Measurements from ENCODE around the gene CACNA2D4.

Gene CACNA2D4

DNA sequence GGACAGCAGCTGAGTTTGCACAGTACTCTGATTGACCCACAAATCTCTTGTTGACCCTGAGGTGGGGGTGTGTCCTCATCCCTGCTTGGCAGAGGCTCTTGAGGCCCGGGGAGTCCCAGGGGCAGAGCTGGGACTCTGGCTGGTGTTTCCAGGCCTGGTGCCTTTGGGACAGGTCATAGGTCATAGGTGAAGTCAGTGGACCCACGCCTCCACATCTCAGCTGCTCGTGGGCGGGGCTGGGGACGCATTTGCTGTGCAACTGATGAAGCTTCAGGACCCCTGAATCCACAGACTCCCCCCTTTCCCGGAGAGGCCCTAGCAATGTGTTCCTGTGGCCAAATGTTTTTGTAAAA is 408 bp upstream of the CACNA2D4 start:
- Mint-ChIP-seq H3K27ac (no peak overlapping the region), H3K27me3 (ENCODE audit: low read depth) (peaks cover 17% of the 10 kb centered on the region), H3K36me3 (ENCODE audit: low read depth) (no peaks in the 10 kb centered on the region), H3K9me3 (no peaks in the 10 kb centered on the region), H3K4me1 (ENCODE audit: low read depth) (peaks cover 15% of the 10 kb centered on the region), H3K4me3 (no peak overlapping the region)
- peak; percentile 3 for DNase-seq (ENCODE audit: low spot score)

DNA sequence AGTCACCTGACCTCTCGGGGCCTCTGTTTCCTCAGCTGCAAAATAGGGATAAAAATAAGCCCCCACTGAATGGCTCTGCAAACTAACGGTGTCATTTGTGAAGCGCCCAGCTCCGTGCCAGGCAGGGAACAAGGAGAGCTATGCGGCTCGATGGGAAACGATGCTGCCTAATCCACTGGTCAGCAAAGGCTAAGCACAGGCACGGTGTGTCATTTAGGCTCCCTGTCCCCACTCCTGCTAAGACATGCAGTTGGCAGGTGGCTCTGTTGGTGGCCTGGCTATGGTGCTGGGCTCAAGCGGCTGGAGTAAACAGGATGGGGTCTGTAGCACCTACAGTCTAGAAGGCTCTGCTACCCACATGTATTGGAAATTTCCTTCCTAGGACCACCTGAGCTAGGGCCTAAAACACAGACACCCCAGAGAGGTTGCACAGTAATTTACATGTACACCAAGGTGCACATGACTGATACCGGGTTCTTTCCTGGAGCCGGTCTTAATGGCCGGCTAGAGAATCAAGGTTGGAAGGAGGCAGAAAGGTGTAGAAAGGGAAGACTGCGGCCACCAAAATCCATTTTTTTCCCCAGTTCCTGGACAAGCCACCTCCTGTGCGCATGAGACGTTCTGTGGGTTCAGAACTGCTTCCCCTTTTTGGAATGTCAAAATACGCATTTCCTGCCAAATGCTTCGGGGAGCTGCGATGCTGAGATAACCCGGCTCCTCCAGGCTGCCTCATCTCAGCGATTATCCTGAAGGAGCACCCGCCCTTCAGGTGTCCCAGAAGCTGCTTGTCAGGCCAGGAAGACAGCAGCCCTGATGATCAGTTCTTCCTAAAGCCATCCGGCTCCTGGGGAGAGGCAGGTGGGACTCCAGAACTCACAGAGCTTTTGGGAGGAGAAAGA is 1.0 kb downstream of the CACNA2D4 start:
- peak; percentile 2 for DNase-seq (ENCODE audit: low spot score)
- H3K36me3 Mint-ChIP-seq (ENCODE audit: low read depth): no peaks in the 10 kb centered on the region
- no peak overlapping the region for H3K27ac Mint-ChIP-seq
- H3K4me1 Mint-ChIP-seq (ENCODE audit: low read depth): peaks cover 15% of the 10 kb centered on the region
- H3K27me3 Mint-ChIP-seq (ENCODE audit: low read depth): peaks cover 17% of the 10 kb centered on the region
- no peaks in the 10 kb centered on the region for H3K9me3 Mint-ChIP-seq
- H3K4me3 Mint-ChIP-seq: no peak overlapping the region

DNA sequence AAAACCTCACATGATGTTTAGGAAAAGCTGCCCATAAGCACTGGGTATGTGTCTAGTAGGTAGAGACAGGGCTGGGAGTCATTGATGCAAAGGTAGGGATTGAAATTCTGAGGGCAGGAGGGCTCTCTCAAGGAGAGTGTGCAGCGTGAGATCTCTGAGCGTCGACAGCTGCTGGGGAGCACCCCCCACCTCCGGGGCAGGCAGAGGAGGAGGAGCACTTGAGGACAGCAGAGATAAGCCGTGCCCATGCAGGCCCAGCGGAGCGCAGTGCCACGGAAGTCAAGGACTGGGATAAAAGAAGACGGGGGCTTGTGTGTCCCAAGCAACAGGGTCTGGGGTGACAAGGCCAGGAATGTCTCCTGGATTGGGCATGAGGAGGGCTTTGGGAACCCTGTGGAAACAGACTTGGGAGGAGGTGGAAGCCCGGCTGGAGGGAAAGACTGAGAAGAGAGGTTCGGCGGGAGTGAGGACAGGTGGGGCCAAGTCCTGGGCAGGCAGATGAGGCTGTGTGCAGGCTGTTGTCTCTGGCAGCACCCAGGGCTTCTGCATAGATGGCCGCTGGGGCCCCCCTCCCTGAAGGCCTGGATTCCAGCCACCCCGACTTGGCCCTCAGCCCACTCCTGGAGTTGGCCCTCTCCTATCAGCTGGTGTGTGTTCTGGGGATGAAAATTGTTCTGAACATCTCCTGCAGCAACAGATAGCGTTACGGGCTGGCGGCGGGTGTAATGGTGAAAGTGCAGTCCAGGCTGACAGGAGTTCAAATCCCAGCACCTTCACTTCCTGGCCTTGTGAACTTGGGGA is 1.9 kb downstream of the CACNA2D4 start:
- no peaks in the 10 kb centered on the region for H3K9me3 Mint-ChIP-seq
- H3K4me3 Mint-ChIP-seq: peak overlapping the region; percentile 66
- peak overlapping the region; percentile 87 for H3K27ac Mint-ChIP-seq
- peaks cover 16% of the 10 kb centered on the region for H3K4me1 Mint-ChIP-seq (ENCODE audit: low read depth)
- H3K27me3 Mint-ChIP-seq (ENCODE audit: low read depth): peaks cover 17% of the 10 kb centered on the region
- no peak for DNase-seq (ENCODE audit: low spot score)
- H3K36me3 Mint-ChIP-seq (ENCODE audit: low read depth): no peaks in the 10 kb centered on the region

DNA sequence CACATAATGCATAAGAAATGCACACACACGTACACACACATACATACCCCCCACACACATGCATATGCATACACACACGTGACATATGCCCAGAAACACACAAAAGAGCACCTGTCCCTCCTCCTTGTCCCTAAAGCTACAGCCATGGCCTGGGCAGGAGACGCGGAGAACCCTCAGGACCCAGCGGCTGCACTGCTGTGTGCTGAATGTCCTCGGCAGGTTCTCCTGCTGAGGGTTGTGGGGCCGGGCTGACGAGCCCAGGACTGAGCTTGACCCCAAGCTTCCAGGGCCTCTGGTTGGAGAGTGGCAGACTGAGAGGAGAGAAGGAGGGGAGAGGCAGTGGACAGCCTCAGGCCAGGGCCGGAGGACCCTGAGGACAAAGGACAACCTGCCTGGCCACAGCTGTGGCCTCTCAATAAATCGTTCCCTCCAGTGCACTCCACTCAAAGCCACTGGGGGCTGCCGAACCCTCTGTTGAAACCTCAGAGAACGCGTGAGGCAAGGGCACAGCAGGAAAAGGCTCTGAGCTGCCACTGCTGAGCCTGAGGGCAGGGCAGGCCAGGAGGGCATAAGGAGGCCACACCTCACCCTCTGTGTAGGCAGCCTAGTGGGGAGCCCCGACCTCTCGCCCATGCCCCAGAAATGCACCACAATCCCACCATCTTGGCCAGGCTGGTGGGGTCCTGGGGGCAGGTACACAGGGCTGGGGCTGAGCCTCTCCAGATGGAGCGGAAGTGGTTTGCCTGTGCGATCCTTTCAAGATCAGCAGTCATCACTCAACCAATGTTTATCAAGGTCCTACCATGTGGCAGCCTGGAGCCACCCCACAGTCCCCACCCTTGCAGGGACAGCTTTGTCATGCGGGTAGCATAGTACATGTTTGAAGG is 3.1 kb downstream of the CACNA2D4 start:
- H3K27me3 Mint-ChIP-seq (ENCODE audit: low read depth): peaks cover 17% of the 10 kb centered on the region
- no peaks in the 10 kb centered on the region for H3K9me3 Mint-ChIP-seq
- peaks cover 16% of the 10 kb centered on the region for H3K4me1 Mint-ChIP-seq (ENCODE audit: low read depth)
- peak overlapping the region; percentile 66 for H3K4me3 Mint-ChIP-seq
- peak; percentile 13 for DNase-seq (ENCODE audit: low spot score)
- peak overlapping the region; percentile 87 for H3K27ac Mint-ChIP-seq
- no peaks in the 10 kb centered on the region for H3K36me3 Mint-ChIP-seq (ENCODE audit: low read depth)

DNA sequence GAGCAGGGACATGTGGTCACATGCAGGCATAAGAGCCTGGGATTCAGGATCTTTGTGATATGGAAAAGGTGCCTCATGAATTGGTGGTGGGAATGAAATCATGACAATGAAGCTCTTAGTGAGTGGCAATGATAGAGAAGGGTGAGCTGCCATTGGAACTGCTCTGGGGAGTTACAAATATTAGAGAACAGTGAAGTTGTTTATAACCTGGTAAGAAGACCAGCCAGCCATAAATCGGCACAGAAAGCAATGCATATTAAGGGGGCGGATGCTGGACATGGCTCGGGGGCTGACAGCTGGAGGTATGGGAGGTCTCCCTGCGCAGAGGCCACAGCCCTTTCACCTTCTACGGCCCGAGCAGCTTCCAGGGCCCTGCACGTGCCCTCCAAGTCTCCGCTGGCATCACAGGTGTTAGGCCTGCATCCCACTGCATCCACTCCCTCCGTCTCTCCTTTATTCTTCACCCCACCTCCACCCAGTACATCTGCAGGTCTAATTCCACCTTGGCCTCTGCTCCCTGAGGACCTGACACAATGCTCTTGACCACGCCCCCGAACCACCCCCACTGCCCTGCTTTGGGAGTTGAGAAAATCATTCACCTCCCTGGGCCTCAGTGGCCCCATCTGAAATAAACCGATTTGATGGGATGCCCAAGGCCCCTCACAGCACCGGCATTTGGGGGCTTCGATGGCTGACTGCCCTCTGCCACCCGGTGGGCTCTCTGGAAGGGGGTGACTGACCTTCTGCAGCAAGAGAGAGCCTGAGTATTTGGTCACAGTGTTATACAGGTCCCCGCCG is 4.1 kb downstream of the CACNA2D4 start:
- no peak overlapping the region for H3K4me3 Mint-ChIP-seq
- peaks cover 16% of the 10 kb centered on the region for H3K27me3 Mint-ChIP-seq (ENCODE audit: low read depth)
- DNase-seq (ENCODE audit: low spot score): peak; percentile 2
- peaks cover 16% of the 10 kb centered on the region for H3K4me1 Mint-ChIP-seq (ENCODE audit: low read depth)
- H3K27ac Mint-ChIP-seq: peak overlapping the region; percentile 33
- no peaks in the 10 kb centered on the region for H3K36me3 Mint-ChIP-seq (ENCODE audit: low read depth)
- no peaks in the 10 kb centered on the region for H3K9me3 Mint-ChIP-seq

DNA sequence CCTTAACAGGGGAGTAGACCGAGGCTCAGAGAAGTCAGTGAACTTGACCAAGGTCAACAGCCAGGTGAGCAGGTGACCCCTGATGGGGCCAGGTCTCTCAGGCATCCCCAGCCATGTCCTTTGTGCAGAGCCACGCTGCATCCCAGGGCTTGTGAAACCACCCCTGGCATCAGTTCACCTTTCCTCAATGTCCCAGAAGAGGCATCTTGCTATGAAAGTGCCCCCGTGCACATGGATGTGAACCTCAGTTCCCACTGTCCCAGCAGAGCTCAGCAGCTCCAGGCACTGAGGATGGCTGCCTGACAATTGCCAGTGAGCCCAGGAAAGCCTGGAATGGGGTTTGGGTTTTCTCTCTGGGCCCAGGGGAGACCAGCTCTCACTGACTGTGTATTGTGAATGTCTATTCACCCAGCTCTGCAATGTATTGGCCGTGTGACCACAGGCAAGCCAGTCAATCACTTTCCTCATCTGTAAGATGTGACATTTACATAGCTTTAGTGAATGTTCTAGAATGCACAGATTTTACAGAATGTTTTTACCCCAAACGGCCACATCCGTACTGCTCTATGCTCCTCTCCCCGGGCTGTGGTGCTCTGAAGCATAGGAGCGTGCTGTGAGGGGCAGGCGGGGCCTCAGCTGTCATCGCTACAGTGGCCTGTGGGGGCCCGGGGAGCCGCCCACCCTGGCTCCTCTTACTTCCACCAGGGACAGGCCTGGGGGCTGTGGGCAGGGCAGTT is 4.9 kb downstream of the CACNA2D4 start:
- H3K27ac Mint-ChIP-seq: no peak overlapping the region
- DNase-seq (ENCODE audit: low spot score): peak; percentile 2
- H3K36me3 Mint-ChIP-seq (ENCODE audit: low read depth): no peaks in the 10 kb centered on the region
- H3K4me1 Mint-ChIP-seq (ENCODE audit: low read depth): peaks cover 16% of the 10 kb centered on the region
- H3K9me3 Mint-ChIP-seq: no peaks in the 10 kb centered on the region
- H3K4me3 Mint-ChIP-seq: no peak overlapping the region
- peaks cover 13% of the 10 kb centered on the region for H3K27me3 Mint-ChIP-seq (ENCODE audit: low read depth)

DNA sequence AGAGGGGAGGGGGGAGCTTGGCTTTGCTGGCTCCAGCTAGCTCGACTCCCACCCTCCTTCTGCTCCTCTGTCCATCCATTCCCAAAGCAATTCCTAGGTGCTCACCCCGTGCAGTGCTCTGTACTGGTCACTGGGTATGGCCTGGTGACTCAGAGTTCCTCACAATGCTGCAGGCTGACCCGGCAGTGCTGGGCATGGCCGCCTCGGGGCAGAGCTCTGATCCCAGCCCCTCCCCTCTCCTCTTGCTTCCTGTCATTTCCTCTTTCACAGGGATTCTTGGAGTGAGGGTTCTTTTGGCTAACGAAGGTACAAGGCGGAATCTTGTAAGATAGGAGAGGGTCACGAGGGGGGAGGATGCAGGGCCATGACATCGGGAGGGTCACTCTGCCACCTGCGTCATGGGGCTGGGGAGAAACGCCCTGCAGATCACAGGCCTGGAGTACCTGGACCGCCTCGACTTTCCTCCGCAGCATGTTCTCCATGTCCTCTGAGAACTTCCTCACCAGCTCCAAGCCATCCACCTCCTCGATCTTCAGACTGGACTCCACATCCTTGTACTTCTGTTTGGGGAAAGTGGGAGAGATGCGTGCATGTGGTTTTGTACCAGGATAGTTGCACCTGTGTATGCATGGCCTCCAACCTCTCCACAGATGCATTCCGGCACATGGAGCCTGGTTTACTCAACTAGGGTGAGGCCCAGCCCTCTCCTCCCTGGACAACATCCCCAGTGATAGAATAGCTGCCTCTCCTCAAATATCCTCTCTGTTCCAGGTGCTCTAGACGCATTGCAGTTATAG is 5.7 kb downstream of the CACNA2D4 start:
- H3K4me1 Mint-ChIP-seq (ENCODE audit: low read depth): peaks cover 17% of the 10 kb centered on the region
- H3K9me3 Mint-ChIP-seq: no peaks in the 10 kb centered on the region
- no peaks in the 10 kb centered on the region for H3K36me3 Mint-ChIP-seq (ENCODE audit: low read depth)
- no peak overlapping the region for H3K4me3 Mint-ChIP-seq
- peaks cover 13% of the 10 kb centered on the region for H3K27me3 Mint-ChIP-seq (ENCODE audit: low read depth)
- DNase-seq (ENCODE audit: low spot score): peak; percentile 2
- H3K27ac Mint-ChIP-seq: no peak overlapping the region

DNA sequence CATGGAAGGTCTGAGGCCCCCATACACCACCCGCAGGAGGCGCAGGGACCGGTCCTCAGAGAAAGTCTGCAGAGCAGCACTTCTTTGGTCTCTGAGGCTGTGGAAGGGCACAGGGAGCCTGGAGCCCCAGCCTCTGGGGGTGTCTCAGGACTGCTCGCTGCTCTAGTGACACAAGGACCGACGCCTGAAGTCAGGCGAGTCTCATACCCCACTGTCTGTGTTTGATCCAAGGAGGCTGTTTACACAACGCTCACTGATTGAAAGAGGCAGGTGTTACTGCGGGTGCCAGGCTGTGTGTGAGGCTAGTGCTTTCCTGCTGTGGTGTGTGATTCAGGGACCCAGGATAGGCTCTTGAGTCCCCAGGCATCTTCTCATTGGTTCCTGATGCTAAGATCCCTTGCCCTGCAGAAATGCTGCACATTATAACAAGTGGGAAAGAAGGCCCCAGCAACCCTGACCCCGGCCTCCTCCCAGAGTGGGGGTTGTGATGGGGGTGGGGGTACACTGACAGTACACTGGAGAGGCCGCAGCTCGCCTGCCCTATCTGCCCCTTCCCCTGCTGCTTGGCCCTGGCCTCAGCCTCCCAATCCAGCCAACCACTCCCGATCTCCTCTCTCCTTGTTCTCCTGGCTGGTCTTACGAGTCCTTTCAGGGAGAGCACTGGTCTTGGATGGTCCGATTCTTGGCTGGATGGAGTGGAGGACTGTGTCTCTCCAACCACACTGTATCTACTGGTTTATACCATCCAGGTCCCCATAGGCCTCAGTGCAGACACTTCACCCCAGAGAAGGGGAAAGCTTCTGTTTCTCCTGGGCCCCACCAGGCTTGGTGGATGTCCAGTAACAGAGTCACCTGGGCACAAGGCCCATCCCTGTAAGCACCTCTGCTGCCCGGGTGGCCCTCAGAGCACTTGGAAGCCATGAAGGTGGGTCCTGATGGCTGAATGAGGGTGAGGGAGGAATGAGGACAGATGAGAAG is 6.6 kb downstream of the CACNA2D4 start:
- H3K4me3 Mint-ChIP-seq: no peak overlapping the region
- no peak for DNase-seq (ENCODE audit: low spot score)
- H3K27me3 Mint-ChIP-seq (ENCODE audit: low read depth): peaks cover 18% of the 10 kb centered on the region
- H3K27ac Mint-ChIP-seq: no peak overlapping the region
- no peaks in the 10 kb centered on the region for H3K36me3 Mint-ChIP-seq (ENCODE audit: low read depth)
- H3K4me1 Mint-ChIP-seq (ENCODE audit: low read depth): peaks cover 20% of the 10 kb centered on the region
- H3K9me3 Mint-ChIP-seq: peaks cover 1% of the 10 kb centered on the region

DNA sequence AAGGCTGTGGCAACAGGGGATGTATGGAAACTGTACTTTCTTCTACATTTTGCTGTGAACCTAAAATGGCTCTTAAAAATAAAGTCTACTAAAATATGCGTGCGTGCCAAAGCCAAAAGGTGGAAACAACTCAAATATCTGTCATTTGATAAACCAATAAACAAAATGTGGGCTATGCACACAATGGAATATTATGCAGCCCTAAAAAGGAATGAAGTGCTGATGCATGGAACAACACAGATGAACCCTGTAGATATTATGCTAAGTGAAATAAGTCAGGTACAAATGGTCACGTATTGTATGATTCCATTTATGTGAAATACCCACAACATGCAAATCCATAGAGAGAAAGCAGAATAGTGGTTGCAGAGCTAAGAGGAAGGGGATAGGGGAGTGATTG is 8.0 kb downstream of the CACNA2D4 start:
- Mint-ChIP-seq H3K27me3 (ENCODE audit: low read depth) (peaks cover 22% of the 10 kb centered on the region), H3K9me3 (peaks cover 15% of the 10 kb centered on the region), H3K4me3 (no peak overlapping the region), H3K36me3 (ENCODE audit: low read depth) (no peaks in the 10 kb centered on the region), H3K27ac (no peak overlapping the region), H3K4me1 (ENCODE audit: low read depth) (peaks cover 9% of the 10 kb centered on the region)
- DNase-seq (ENCODE audit: low spot score): no peak

DNA sequence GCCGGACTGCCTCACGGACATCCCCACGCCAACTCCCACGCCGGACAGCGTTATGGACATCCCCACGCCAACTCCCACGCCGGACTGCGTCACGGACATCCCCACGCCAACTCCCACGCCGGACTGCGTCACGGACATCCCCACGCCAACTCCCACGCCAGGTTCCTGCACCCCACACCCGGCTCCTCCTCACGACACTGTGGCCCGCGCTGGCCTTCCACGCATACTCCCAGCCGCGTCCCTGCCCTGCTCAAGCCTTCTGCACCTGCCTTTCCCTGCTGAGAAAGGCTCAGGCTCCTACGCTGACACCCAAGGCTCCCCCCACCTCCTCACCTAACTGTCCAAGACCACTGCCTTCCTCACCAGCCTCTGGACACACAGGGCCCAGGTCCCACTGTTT is 9.7 kb downstream of the CACNA2D4 start:
- DNase-seq (ENCODE audit: low spot score): no peak
- H3K9me3 Mint-ChIP-seq: peaks cover 29% of the 10 kb centered on the region
- H3K27me3 Mint-ChIP-seq (ENCODE audit: low read depth): peaks cover 20% of the 10 kb centered on the region
- H3K4me3 Mint-ChIP-seq: no peak overlapping the region
- H3K27ac Mint-ChIP-seq: no peak overlapping the region
- H3K36me3 Mint-ChIP-seq (ENCODE audit: low read depth): no peaks in the 10 kb centered on the region
- peaks cover 5% of the 10 kb centered on the region for H3K4me1 Mint-ChIP-seq (ENCODE audit: low read depth)

Data from T-helper 2 cell treated with Interferon-gamma antibody and Interleukin-4, amounts not matched to agents 5 μg/mL and 100 μg/mL, for 36 hours (primary cell).